Sigmoid colon (tissue), 7 donors: Measurements from ENCODE around the gene CCDC187. TPM values are rescaled to one million over a fixed set of nuclear protein-coding genes. Genes with fewer than 3 reads are reported as not detected.

Experiments
- DNase-seq: peaks from one replicate; pipeline ENCODE4 v3.0.0-alpha.2; 2019
- H3K27ac ChIP-seq, 4 donors: fragments of 200-600 bp; sonication (generic); one replicate each; pipeline ENCODE4 v1.5.1; 2016 to 2019; ENCODE audit warnings: mild to moderate bottlenecking in 1 of 4
- H3K27me3 ChIP-seq, 3 donors: fragments of 200-600 bp; sonication (generic); one replicate each; pipeline ENCODE4 v1.5.1; 2019; ENCODE audit warnings: mild to moderate bottlenecking in 1 of 3
- H3K36me3 ChIP-seq, 4 donors: fragments of 200-600 bp; sonication (generic); one replicate each; pipeline ENCODE4 v1.5.1; 2016 to 2019
- H3K4me1 ChIP-seq, 4 donors: fragments of 200-600 bp; sonication (generic); one replicate each; pipeline ENCODE4 v1.5.1; 2017 to 2019
- H3K4me3 ChIP-seq, 4 donors: fragments of 200-600 bp; sonication (generic); one replicate each; pipeline ENCODE4 v1.5.1; 2017 to 2019; ENCODE audit warnings: mild to moderate bottlenecking in 2 of 4, moderate library complexity in 1 of 4
- H3K9me3 ChIP-seq, 4 donors: fragments of 200-600 bp in 3 of 4; sonication (generic) in 3 of 4; one replicate each; pipeline versions ENCODE4 v1.5.1 to v1.6.1; 2013 to 2019
- EP300 ChIP-seq, 4 donors: sonication (generic); formaldehyde crosslinking; IDR thresholded peaks; one replicate each; pipeline ENCODE4 v1.6.1; 2017; ENCODE audit warnings: antibody characterized with exemption in 4 of 4
- POLR2A ChIP-seq, 2 donors: fragments of 450-650 bp; IDR thresholded peaks; one replicate each; pipeline ENCODE4 v1.6.1; 2016; ENCODE audit warnings: antibody characterized with exemption in 2 of 2, mild to moderate bottlenecking in 2 of 2, moderate library complexity in 2 of 2
- POLR2AphosphoS5 ChIP-seq, 4 donors: sonication (generic); formaldehyde crosslinking; IDR thresholded peaks; one replicate each; pipeline ENCODE4 v1.6.1; 2017; ENCODE audit warnings: antibody characterized with exemption in 4 of 4
- WGBS, 2 donors: extraction: QIAGEN DNeasy Blood & Tissue Kit; methylation state at CpG; one replicate each; pipeline ENCODE4 v1.1.7; 2013; 5-methylcytosine and 5-hydroxymethylcytosine counted together
- intact Hi-C: fragments of 100-400 bp; cut with DNase I; formaldehyde crosslinking; loops from one replicate; pipeline ENCODE4 v1.15.1; 2023
- polyA plus RNA-seq, 3 donors: library from polyadenylated mRNA; stranded (reverse); fragments of 200-250 nt; gene quantifications; one replicate each; pipeline ENCODE4 v1.2.3, GENCODE V29; 2013
- total RNA-seq, 4 donors: library from RNA; depleted of rRNA; stranded (reverse); fragments of >200 nt; gene quantifications; one replicate each; pipeline ENCODE4 v1.1.0, GENCODE V29; 2016
- TF ChIP-seq, protein P1 (sequence below), 4 experiments: fragments of 450-650 bp in 3 of 4; fragments of 200-600 bp in 1 of 4; IDR thresholded peaks; one replicate each; pipeline ENCODE4 v1.5.1; 2016 to 2019; ENCODE audit warnings: antibody characterized with exemption in 4 of 4, mild to moderate bottlenecking in 3 of 4, moderate library complexity in 2 of 4
- donor health status: healthy with polysubstance abuse.
- donor health status: Bipolar disorder and iron deficiency.
- donor health status: healthy.

Gene CCDC187
- total and polyA plus RNA-seq, 7 donors = 0.32 TPM; not detected in 6

DNA sequence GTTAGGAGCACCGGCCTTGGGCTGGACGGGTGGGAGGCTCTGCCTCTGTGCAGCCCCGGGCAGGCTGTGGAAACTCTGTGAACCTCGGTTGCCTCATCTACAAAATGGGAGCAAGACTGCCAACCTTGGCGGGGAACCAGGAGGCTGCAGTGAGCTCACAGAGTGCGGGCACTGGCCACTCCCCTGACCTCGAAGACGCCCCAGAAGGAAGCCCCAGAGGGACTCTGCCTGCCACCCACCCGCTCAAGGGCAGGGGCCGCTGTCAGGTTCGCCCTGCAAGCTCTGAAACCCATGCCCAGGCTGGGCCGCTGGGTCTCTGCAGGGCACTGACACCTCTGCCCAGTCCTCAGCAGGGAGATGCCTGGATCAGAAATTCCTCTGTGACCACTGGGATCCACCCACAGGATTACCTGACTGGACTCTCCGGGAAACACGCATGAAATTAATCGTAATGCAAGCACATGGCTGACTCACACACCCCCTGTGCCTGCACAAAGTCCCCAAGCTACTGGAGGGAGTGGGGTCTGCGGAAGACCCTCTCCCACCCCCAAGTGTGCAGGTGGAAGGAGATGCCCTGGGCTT, 7.4 kb downstream of the CCDC187 start:
- TF ChIP-seq POLR2AphosphoS5 (IDR thresholded peaks at IDR 0.05) (no peak), EP300 (IDR thresholded peaks at IDR 0.05) (no peak), POLR2A (IDR thresholded peaks at IDR 0.05) (no peak)
- TF ChIP-seq, protein P1, sequence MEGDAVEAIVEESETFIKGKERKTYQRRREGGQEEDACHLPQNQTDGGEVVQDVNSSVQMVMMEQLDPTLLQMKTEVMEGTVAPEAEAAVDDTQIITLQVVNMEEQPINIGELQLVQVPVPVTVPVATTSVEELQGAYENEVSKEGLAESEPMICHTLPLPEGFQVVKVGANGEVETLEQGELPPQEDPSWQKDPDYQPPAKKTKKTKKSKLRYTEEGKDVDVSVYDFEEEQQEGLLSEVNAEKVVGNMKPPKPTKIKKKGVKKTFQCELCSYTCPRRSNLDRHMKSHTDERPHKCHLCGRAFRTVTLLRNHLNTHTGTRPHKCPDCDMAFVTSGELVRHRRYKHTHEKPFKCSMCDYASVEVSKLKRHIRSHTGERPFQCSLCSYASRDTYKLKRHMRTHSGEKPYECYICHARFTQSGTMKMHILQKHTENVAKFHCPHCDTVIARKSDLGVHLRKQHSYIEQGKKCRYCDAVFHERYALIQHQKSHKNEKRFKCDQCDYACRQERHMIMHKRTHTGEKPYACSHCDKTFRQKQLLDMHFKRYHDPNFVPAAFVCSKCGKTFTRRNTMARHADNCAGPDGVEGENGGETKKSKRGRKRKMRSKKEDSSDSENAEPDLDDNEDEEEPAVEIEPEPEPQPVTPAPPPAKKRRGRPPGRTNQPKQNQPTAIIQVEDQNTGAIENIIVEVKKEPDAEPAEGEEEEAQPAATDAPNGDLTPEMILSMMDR (IDR thresholded peaks at IDR 0.05) = no peak
- Histone ChIP-seq H3K27me3 (peaks cover 4 to 40% (median 14%) of the 10 kb centered on the region in 3 donors), H3K27ac (no peak overlapping the region), H3K4me3 (no peak overlapping the region), H3K36me3 (no peaks in the 10 kb centered on the region), H3K4me1 (no peaks in the 10 kb centered on the region), H3K9me3 (no peaks in the 10 kb centered on the region)
- intact Hi-C loops = no loop called here
- WGBS, 2 donors = 48 to 87% methylated on average over 16 of the region's 16 CpGs
- no peak for DNase-seq

DNA sequence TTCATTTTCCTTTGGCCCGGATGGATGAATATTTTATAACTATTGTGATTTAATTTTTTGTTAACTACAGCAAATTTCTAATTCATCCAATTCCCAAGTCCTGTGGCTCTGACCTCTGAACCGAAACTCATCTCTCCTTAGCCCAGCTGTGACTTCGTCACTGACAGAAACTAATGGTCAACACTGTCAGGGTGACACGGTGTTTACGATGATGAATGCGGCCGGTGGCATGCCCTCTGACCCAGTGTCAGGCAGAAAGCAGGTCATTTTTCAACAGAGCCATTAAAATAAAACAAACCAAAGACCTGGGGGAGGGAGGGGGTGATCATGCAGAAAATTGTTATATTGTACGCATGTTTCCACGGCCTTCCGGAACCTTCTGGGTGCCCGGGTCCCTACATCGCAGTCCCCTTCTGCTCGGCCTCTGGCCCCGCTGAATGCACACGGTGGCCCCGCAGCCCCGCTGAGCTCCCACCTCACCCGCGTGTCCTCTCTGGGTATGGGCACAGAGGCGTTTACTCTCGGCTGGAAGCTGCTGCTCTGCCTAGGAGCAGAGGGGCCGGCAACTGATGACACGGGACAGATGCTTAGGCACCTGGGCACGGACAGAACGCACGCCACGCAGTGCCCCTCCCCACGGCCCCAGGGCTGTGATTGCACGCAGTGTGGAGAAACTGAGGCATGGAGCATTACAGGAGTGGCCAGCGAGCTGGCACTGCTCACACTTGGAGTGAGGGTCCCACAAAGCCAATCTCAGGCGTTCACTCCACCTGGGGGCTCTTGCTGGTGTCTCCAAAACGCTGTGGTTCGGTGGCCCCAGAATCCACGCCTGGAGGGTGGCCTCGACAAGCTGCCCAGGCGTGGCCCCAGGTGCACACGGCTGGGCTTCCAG, 8.1 kb downstream of the CCDC187 start:
- TF ChIP-seq, protein P1 (IDR thresholded peaks at IDR 0.05) = no peak
- Histone ChIP-seq H3K27me3 (peaks cover 4 to 48% (median 15%) of the 10 kb centered on the region in 3 donors), H3K36me3 (no peaks in the 10 kb centered on the region), H3K9me3 (no peaks in the 10 kb centered on the region), H3K4me3 (no peak overlapping the region), H3K27ac (no peak overlapping the region), H3K4me1 (no peaks in the 10 kb centered on the region)
- no peak for DNase-seq
- 62 to 73% methylated on average over 37 of the region's 37 CpGs for WGBS, 2 donors
- intact Hi-C loops = no loop called here

DNA sequence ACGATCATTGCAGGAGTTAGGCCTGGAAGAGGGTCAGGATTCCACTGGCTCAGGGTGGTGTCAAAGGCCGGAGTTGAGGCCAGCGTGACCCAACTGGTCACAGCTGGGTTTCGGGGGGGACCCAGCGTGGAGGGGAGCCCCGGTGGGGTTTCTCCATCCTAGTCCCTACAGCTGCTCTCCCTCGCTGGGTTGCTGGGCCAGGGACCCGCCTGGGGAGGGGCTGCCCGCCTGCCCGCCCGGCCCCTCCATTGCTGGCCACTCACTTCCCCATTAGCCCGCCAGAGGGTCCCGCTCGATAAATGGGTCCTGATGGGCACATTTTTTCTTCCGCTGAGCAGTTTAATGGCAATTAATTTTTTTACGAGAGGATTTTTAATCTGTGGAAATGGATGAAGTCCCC, 8.8 kb downstream of the CCDC187 start:
- Histone ChIP-seq H3K9me3 (no peaks in the 10 kb centered on the region), H3K4me1 (no peaks in the 10 kb centered on the region), H3K4me3 (no peak overlapping the region), H3K36me3 (no peaks in the 10 kb centered on the region), H3K27me3 (peaks cover 4 to 53% (median 23%) of the 10 kb centered on the region in 3 donors), H3K27ac (no peak overlapping the region)
- intact Hi-C loops = no loop called here
- TF ChIP-seq POLR2A (IDR thresholded peaks at IDR 0.05) (no peak), POLR2AphosphoS5 (IDR thresholded peaks at IDR 0.05) (no peak), EP300 (IDR thresholded peaks at IDR 0.05) (no peak)
- TF ChIP-seq, protein P1 (IDR thresholded peaks at IDR 0.05) = no peak
- 89 to 90% methylated on average over 16 of the region's 16 CpGs for WGBS, 2 donors
- no peak for DNase-seq

DNA sequence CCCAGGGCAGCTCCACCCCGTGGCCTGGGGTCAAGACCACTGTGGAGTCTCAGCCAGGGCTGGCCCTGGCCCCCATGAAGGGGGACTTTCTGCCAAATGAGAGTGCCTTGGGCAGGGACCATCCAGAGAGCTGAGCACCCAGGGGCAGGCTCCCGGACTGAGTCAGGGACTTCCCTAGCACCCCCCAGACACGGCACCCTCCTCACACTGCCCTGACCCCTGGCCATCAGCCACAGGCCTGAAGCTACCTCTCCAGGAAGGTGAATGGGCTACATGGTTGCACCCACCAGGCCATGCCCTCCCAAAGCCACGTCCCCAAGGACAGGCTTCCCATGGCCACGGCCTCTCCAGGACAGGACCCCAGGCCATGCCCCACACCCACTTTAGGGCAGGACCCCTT, 9.5 kb downstream of the CCDC187 start:
- Histone ChIP-seq H3K36me3 (no peaks in the 10 kb centered on the region), H3K4me3 (no peak overlapping the region), H3K4me1 (no peaks in the 10 kb centered on the region), H3K27ac (no peak overlapping the region), H3K9me3 (no peaks in the 10 kb centered on the region), H3K27me3 (peaks cover 4 to 54% (median 24%) of the 10 kb centered on the region in 3 donors)
- TF ChIP-seq, protein P1 (IDR thresholded peaks at IDR 0.05) = no peak
- TF ChIP-seq POLR2A (IDR thresholded peaks at IDR 0.05) (no peak), EP300 (IDR thresholded peaks at IDR 0.05) (no peak), POLR2AphosphoS5 (IDR thresholded peaks at IDR 0.05) (no peak)
- intact Hi-C loops = no loop called here
- DNase-seq = no peak
- 76 to 86% methylated on average over 5 of the region's 5 CpGs for WGBS, 2 donors
